GM19351 (cell line): ENCODE measurements around the gene SV2A.
"Not testable (repeated sequence)": the region's sequence is repeated elsewhere in the genome, so short reads cannot be mapped to it uniquely, and the experiment has no call there.

Experiments
- ATAC-seq: cut with Tn5 transposase; IDR thresholded peaks from one replicate; pipeline ENCODE4 v1.9.1; 2021; ENCODE audit warnings: mild to moderate bottlenecking, moderate library complexity; ENCODE audit not compliant: unreplicated experiment

The SV2A gene

GRCh38 chr1:149917571-149918144 lies at the start of gene SV2A:
Gene SV2A (minus strand): TSS chr1:149917844. CDS start chr1:149913840, 4,004 bp downstream.
- no peak for ATAC-seq

- no peak for ATAC-seq
Observed at GRCh38 chr1:149967041-149967440, 49.4 kb upstream of the SV2A start.

- no peak for ATAC-seq
Observed at GRCh38 chr1:149966405-149966804, 48.8 kb upstream of the SV2A start.

- no peak for ATAC-seq
Observed at GRCh38 chr1:149965440-149965839, 47.8 kb upstream of the SV2A start.

- ATAC-seq: no peak
Observed at GRCh38 chr1:149963358-149963757, 45.7 kb upstream of the SV2A start.

GRCh38 chr1:149962736-149963135 lies 45.1 kb upstream of the SV2A start:
- no peak for ATAC-seq

- no peak for ATAC-seq
Observed at GRCh38 chr1:149962039-149962647, 44.5 kb upstream of the SV2A start.

GRCh38 chr1:149957548-149957947 lies 39.9 kb upstream of the SV2A start:
- not testable (repeated sequence) for ATAC-seq

GRCh38 chr1:149949911-149950310 lies 32.3 kb upstream of the SV2A start:
- ATAC-seq: no peak

GRCh38 chr1:149945206-149945605 lies 27.6 kb upstream of the SV2A start:
- no peak for ATAC-seq

GRCh38 chr1:149942885-149943284 lies 25.2 kb upstream of the SV2A start:
- no peak for ATAC-seq

- ATAC-seq: no peak
Observed at GRCh38 chr1:149942207-149942606, 24.6 kb upstream of the SV2A start.

GRCh38 chr1:149940427-149940826 lies 22.8 kb upstream of the SV2A start:
- no peak for ATAC-seq

- not testable (repeated sequence) for ATAC-seq
Observed at GRCh38 chr1:149938668-149939003, 21.0 kb upstream of the SV2A start.

GRCh38 chr1:149937759-149938158 lies 20.1 kb upstream of the SV2A start:
- no peak for ATAC-seq

GRCh38 chr1:149936992-149937705 lies 19.5 kb upstream of the SV2A start:
- ATAC-seq: no peak

GRCh38 chr1:149936170-149936991 lies 18.7 kb upstream of the SV2A start, which contains the start of gene MTMR11:
Gene MTMR11 (minus strand): TSS chr1:149936879. CDS start chr1:149936647, 232 bp downstream.
- no peak for ATAC-seq

GRCh38 chr1:149934356-149934755 lies 16.7 kb upstream of the SV2A start:
- no peak for ATAC-seq

GRCh38 chr1:149933208-149933607 lies 15.6 kb upstream of the SV2A start:
- no peak for ATAC-seq

GRCh38 chr1:149932474-149932873 lies 14.8 kb upstream of the SV2A start:
- ATAC-seq: no peak

- ATAC-seq: no peak
Observed at GRCh38 chr1:149931212-149931790, 13.7 kb upstream of the SV2A start.
